Epithelial cell of esophagus (primary cell): ENCODE results near the gene L3MBTL4.
"Not testable (repeated sequence)": the region's sequence is repeated elsewhere in the genome, so short reads cannot be mapped to it uniquely, and the experiment has no call there.

Source experiments
- DNase-seq: peaks from one replicate; pipeline ENCODE4 v3.0.0; 2010; ENCODE audit warnings: low read depth
- H3K4me3 ChIP-seq: 2 replicates; pipeline ENCODE4 v1.5.1; 2011; ENCODE audit warnings: mild to moderate bottlenecking, low read length, control low read depth
- TF ChIP-seq, protein P1 (sequence below): IDR thresholded peaks from 2 replicates; pipeline ENCODE4 v1.5.1; 2011; ENCODE audit warnings: low read depth, mild to moderate bottlenecking, low read length, control low read depth, inconsistent platforms; ENCODE audit not compliant: insufficient read depth; ENCODE audit errors: missing control alignments

The L3MBTL4 gene

DNA sequence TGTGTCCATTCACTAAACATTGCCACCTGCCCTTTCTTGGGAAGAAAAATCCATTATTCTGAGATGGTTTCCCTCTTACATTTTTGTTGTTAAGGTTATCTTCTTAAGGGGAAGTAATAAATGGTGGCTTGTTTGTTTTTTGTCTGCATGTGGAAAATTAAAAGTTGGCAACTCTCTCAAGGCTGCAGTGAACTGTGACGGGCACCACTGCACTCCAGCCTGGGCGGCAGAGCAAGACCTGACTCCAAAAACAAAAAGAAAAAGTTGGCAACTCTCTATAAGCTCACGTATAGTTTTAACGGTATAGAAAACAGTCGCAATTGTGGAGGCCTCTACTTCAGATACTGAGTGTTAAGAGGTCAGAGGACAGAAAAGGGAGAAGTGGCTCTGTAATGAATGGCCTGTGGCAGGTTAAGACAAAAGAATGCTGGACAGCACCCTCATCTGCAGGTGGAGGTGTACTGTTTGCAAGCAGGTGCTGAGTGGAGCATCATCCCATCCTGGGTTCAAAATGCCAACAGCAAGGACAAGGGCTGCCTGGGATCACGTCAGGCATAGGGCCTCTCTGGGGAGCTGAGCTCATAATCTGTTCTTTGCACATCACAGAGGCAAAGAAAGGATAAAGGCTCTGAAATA, 16.7 kb downstream of the L3MBTL4 start:
- no peak for DNase-seq
- H3K4me3 ChIP-seq, result no peak overlapping the region
- TF ChIP-seq, protein P1, sequence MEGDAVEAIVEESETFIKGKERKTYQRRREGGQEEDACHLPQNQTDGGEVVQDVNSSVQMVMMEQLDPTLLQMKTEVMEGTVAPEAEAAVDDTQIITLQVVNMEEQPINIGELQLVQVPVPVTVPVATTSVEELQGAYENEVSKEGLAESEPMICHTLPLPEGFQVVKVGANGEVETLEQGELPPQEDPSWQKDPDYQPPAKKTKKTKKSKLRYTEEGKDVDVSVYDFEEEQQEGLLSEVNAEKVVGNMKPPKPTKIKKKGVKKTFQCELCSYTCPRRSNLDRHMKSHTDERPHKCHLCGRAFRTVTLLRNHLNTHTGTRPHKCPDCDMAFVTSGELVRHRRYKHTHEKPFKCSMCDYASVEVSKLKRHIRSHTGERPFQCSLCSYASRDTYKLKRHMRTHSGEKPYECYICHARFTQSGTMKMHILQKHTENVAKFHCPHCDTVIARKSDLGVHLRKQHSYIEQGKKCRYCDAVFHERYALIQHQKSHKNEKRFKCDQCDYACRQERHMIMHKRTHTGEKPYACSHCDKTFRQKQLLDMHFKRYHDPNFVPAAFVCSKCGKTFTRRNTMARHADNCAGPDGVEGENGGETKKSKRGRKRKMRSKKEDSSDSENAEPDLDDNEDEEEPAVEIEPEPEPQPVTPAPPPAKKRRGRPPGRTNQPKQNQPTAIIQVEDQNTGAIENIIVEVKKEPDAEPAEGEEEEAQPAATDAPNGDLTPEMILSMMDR, result no peak

DNA sequence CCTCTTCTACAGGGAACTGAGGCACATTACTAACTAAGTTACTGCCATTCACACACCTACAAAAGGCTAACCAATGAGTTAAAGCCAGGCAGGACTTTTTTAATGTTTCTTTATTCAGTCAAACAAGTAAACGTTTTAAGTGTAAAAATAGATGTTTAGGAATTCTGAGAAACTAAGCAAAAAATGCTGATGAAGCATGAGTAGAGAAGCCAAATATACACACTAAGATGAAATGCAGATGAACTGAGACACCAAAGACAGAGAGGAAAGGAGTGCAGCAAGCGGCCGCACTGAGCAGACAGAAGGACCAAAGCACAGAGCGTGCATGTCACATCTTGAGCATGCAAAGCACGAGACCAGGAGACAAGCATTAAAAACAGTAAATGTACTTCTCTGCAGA, 17.9 kb downstream of the L3MBTL4 start:
- no peak overlapping the region for H3K4me3 ChIP-seq
- TF ChIP-seq, protein P1, result no peak
- DNase-seq, result no peak

DNA sequence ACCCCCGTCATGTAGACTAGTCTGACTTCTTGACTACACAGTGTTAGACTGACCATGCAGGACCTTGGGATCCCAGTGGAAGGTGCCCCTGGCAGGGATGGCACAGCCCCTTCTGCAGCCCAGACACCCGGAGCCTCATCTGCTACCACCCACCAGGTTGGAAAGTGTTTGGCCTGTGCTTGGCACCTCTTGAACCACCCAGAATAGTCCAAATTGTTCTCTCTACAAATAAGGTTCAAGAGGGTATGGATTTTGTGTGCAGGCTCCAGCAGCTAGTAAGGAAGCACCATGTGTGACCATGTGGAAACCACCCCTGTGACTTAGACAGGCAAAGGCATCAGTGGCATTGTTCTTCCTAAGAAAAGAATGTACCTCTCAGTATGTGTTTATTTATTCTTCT, 18.4 kb downstream of the L3MBTL4 start:
- H3K4me3 ChIP-seq, result no peak overlapping the region
- no peak for DNase-seq
- TF ChIP-seq, protein P1, result no peak

DNA sequence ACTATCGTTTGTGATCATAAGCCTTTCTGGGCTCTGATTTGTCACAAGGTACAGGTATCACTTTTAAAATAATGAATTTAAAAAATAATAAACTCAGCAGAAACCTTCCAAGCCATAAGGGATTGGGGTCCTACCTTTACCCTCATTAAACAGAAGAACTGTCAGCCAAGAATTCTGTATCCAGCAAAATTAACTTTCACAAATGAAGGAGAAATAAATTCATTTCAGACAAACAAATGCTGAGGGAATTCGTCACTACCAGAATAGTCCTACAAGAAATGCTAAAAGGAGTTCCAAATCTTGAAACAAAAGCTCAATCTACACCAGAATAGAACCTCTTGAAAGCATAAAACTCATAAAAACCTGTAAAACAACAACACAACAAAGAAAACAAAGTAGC, 25.7 kb downstream of the L3MBTL4 start:
- TF ChIP-seq, protein P1, result no peak
- DNase-seq, result no peak
- H3K4me3 ChIP-seq, result no peak overlapping the region

DNA sequence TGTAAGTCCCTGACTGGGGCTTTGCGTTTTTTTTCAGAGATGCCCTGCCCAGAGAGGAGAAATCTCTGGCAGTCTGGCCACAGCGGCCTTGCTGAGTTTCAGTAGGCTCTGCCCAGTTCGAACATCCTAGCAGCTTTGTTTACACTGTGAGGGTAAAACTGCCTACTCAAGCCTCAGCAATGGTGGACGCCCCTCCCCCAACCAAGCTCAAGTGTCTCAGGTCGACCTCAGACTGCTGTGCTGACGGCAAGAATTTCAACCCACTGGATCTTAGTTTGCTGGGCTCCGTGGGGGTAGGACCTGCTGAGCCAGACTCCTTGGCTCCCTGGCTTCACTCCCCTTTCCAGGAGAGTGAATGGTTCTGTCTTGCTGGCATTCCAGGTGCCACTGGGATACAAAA, 31.7 kb downstream of the L3MBTL4 start:
- TF ChIP-seq, protein P1, result no peak
- DNase-seq, result no peak
- no peak overlapping the region for H3K4me3 ChIP-seq

DNA sequence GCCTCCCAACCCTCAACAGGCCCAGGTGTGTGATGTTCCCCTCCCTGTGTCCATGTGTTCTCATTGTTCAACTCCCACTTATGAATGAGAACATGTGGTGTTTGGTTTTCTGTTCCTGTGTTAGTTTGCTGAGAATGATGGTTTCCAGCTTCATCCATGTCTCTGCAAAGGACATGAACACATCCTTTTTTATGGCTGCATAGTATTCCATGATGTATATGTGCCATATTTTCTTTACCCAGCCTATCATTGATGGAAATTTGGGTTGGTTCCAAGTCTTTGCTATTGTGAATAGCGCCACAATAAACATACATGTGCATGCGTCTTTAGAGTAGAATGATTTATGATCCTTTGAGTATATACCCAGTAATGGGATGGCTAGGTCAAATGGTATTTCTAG, 37.2 kb downstream of the L3MBTL4 start:
- H3K4me3 ChIP-seq, result not testable (repeated sequence)

DNA sequence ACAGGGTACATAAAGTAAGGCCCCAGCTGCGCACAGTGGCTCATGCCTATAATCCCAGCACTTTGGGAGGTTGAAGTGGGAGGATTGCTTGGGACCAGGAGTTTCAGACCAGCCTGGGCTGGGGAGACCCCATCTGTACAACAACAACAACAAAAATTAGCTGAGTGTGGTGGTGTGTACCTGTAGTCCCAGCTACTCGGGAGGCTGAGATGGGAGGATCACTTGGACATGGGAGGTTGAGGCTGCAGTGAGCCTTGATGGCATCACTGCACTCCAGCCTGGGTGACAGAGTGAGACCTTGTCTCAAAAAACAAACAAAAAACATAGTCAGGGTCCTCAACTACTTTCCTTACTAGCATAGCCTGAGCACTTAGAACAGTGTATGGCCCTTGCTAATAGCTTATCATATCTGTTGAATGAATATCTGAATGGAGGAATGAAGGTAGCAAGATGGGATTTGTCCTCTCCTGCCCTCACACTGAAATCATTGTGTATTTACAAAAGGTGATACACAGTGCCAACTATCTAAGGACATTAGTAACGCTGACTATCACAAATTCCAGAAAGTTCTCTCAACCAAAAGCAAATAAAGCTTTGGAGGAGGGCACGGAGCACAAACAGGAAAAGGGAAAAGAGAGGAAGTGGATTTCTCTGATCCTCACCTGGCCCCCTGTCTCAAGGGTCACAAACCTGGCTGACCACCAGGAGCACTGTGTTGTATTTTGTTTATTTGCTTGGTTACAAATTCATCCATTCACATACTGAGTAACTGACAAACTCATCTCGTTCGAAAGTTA, 38.1 kb downstream of the L3MBTL4 start:
- TF ChIP-seq, protein P1, result no peak
- no peak for DNase-seq
- H3K4me3 ChIP-seq, result no peak overlapping the region

More for the DNA sequence above, 37.2 kb downstream of the L3MBTL4 start:
- DNase-seq, result not testable (repeated sequence)
